Measurements from ENCODE around the gene KLHDC8A.

- TF ChIP-seq CTCF (IDR thresholded peaks at IDR 0.05; ENCODE audit: low read depth, low read length) (no peak), EZH2phosphoT487 (IDR thresholded peaks at IDR 0.05; ENCODE audit: low read depth) (no peak)
Measured at GRCh38 chr1:205375835-205376545, 19.3 kb upstream of the KLHDC8A start.
